GM12873 (cell line): ENCODE data around the gene ETF1.

ENCODE experiments used
- TF ChIP-seq, protein P1 (sequence below): IDR thresholded peaks from 2 replicates; pipeline ENCODE4 v1.5.1; 2012; ENCODE audit warnings: low read depth, mild to moderate bottlenecking, moderate library complexity, low read length, control low read depth; ENCODE audit not compliant: insufficient read depth; ENCODE audit errors: missing control alignments

The ETF1 gene

DNA sequence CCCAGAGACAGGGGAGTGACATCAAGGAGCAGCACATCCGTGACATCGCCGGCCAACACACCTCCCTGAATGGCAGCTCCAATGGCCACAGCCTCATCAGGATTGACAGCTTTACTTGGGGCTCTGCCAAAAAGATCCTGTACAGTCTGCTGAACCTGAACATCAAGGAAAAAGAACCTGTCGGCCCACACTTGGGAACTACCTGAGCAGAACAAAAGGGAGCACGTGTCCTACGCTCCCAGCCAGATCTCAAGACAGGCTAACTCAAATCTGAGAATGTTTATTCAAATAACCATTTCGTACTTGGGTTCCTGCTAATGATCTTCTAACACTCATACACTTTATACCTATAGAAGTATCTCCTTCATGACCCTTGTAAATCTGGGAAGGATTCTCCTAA lies 16.9 kb upstream of the ETF1 start:
- TF ChIP-seq, protein P1, sequence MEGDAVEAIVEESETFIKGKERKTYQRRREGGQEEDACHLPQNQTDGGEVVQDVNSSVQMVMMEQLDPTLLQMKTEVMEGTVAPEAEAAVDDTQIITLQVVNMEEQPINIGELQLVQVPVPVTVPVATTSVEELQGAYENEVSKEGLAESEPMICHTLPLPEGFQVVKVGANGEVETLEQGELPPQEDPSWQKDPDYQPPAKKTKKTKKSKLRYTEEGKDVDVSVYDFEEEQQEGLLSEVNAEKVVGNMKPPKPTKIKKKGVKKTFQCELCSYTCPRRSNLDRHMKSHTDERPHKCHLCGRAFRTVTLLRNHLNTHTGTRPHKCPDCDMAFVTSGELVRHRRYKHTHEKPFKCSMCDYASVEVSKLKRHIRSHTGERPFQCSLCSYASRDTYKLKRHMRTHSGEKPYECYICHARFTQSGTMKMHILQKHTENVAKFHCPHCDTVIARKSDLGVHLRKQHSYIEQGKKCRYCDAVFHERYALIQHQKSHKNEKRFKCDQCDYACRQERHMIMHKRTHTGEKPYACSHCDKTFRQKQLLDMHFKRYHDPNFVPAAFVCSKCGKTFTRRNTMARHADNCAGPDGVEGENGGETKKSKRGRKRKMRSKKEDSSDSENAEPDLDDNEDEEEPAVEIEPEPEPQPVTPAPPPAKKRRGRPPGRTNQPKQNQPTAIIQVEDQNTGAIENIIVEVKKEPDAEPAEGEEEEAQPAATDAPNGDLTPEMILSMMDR = no peak

DNA sequence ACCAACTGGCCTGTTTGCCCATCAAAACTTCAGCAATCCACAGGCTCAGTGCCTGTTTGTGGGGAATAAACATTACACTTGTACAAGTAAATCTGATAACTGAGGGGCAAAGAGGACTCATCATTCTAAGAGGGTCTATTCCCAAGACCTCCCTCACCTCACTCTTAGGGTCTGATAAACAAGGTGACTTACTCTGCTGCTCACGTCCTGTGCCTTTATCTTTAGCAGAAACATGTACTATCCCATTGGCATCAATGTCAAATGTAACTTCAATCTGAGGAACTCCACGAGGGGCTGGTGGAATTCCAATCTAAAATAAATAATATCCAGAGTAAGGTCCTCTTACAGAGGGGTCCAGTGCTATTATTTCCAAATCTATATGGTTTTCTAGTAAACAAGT lies 14.6 kb upstream of the ETF1 start:
- TF ChIP-seq, protein P1 = no peak

DNA sequence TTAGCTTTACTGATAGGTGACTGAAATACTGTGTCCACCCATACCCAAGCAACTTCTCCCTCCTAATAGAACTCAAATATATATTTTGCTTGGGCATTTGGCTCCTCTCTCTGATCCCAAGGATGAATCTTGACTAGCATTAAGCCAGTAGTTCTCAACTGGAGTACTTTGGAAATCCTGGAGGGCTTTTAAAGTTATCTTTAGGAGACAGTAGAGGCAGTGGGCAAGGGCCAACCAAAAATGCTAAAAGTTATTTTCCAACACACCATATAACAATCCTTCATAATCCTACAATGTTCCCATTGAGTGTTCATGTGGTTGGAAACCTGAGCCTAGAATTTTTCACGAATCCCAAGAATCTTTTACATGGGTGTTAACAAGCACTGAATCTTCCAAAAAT lies 11.1 kb upstream of the ETF1 start:
- TF ChIP-seq, protein P1 = no peak

DNA sequence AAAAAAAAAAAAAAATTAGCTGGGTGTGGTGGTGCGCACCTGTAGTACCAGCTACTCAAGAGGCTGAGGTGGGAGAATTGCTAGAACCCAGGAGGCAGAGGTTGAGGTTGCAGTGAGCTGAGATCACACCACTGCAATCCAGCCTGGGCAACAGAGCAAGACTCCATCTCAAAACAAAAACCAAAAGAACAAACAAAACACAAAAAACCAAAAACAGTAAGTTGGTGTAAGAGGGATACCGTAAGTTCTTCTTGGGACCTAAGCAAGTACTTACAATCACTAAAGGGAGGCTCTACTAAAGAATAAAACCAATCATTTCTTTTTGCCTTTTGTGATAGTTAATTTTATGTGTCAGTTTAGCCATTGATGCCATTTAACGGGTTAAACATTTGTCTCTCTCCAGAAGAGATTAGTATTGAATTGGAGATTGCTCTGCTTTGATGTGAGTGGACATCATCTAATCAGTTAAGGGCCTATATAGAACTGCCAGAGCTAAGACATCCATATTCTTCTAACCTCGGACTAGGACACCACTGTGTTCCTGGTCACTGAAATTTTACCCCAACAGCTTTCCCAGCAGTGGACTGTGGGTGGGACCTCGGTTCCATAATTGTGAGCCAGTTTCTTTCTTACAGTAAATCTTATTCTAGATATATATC lies 10.5 kb upstream of the ETF1 start:
- TF ChIP-seq, protein P1 = no peak

DNA sequence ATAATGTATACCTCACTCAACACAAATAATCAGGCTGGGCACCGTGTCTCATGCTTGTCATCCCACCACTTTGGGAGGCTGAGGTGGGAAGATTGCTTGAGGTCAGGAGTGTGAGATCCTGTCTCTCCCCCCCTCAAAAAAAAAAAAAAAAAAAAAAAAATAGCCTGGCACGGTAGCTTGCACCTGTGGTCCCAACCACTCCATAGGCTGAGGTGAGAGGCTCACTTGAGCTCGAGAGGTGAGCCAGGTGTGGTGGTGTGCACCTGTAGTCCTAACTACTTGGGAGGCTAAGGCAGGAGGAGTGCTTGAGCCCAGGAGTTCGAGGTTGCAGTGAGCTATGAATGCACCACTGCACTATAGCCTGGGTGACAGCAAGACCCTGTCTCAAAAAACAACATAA lies 9.6 kb upstream of the ETF1 start:
- TF ChIP-seq, protein P1 = no peak

DNA sequence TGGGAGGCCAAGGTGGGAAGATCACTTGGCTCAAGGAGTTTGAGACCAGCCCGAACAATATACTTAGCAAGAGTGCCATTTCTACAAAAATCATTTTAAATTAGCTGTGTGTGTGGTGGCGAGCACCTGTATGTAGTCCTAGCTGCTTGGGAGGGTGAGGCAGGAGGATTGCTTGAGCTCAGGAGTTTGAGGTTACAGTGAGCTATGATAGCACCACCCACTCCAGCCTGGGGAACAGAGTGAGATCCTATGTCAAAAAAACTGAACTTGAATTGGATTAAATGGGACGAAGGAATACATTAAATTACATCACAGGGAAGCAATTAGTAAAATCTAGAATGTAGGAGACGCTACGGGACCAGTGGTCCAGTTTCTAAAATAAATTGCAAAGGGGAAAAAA lies 6.4 kb upstream of the ETF1 start:
- TF ChIP-seq, protein P1 = no peak

DNA sequence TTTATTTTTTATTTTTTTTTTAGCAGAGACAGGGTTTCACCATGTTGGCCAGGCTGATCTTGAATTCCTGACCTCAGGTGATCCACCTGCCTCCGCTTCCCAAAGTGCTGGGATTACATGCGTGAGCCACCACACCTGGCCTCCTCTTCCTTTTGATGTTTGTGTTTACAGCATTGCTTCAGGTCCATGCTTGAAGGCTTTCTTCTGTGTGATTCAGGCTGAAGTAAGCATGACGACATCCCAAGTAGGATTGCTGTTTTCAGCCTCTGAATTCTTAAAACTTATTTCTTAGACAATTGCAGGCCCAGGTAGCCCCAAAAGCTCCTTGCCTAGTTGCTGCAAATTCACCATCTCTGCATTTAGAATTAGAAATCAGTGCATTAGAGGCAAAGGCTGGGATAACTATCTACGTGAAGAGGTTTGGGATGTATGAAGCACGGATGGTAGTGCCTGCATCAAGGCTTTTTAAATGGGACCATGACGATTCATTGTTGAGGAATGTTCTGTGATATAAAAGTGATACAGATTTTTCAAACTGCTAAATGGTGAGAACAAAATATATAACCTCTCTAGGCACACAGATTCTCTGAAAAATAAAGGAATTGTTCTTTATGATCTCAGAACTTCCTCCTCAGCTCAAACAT lies 3.0 kb upstream of the ETF1 start:
- TF ChIP-seq, protein P1 = no peak
